ENCODE data around the gene NOC2L. TPM values are rescaled to one million over a fixed set of nuclear protein-coding genes. Genes with fewer than 3 reads are reported as not detected.
A peak's percentile ranks its signal among the peaks of the same experiment; 100 is the strongest.
"Not testable (repeated sequence)": the region's sequence is repeated elsewhere in the genome, so short reads cannot be mapped to it uniquely, and the experiment has no call there.

NOC2L gene
- total RNA-seq, 1 experiment from 2014 or later: 123 TPM

GRCh38 chr1:979744-980072 lies 20.7 kb upstream of the NOC2L start:
- no peak for DNase-seq (ENCODE audit: low read depth, low spot score)
- in situ Hi-C loops (cut with HindIII; ENCODE audit: low pct_unique_long_range_greater_than_20kb, low sequenced_read_pairs): no loop called here

GRCh38 chr1:978835-979743 lies 20.0 kb upstream of the NOC2L start:
- no peak for DNase-seq (ENCODE audit: low read depth, low spot score)
- in situ Hi-C loops (cut with HindIII; ENCODE audit: low pct_unique_long_range_greater_than_20kb, low sequenced_read_pairs): no loop called here

- in situ Hi-C loops (cut with HindIII; ENCODE audit: low pct_unique_long_range_greater_than_20kb, low sequenced_read_pairs): no loop called here
- no peak for DNase-seq (ENCODE audit: low read depth, low spot score)
Measured at GRCh38 chr1:978069-978834, 19.2 kb upstream of the NOC2L start.

DNA sequence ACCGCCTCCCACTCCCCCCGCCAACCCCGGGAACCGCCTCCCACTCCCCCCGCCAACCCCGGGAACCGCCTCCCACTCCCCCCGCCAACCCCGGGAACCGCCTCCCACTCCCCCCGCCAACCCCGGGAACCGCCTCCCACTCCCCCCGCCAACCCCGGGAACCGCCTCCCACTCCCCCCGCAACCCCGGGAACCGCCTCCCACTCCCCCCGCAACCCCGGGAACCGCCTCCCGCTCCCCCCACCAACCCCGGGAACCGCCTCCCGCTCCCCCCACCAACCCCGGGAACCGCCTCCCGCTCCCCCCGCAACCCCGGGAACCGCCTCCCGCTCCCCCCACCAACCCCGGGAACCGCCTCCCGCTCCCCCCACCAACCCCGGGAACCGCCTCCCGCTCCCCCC lies 17.7 kb upstream of the NOC2L start:
- DNase-seq (ENCODE audit: low read depth, low spot score); in situ Hi-C loops (cut with HindIII; ENCODE audit: low pct_unique_long_range_greater_than_20kb, low sequenced_read_pairs): not testable (repeated sequence)

- in situ Hi-C loops (cut with HindIII; ENCODE audit: low pct_unique_long_range_greater_than_20kb, low sequenced_read_pairs): no loop called here
- peak; percentile 77 for DNase-seq (ENCODE audit: low read depth, low spot score)
Measured at GRCh38 chr1:975896-976683, 17.0 kb upstream of the NOC2L start.

GRCh38 chr1:975365-975764 lies 16.3 kb upstream of the NOC2L start:
- no peak for DNase-seq (ENCODE audit: low read depth, low spot score)
- in situ Hi-C loops (cut with HindIII; ENCODE audit: low pct_unique_long_range_greater_than_20kb, low sequenced_read_pairs): no loop called here

- DNase-seq (ENCODE audit: low read depth, low spot score): no peak
- in situ Hi-C loops (cut with HindIII; ENCODE audit: low pct_unique_long_range_greater_than_20kb, low sequenced_read_pairs): no loop called here
Measured at GRCh38 chr1:974687-975328, 15.8 kb upstream of the NOC2L start.

- in situ Hi-C loops (cut with HindIII; ENCODE audit: low pct_unique_long_range_greater_than_20kb, low sequenced_read_pairs): no loop called here
- no peak for DNase-seq (ENCODE audit: low read depth, low spot score)
Measured at GRCh38 chr1:974293-974640, 15.2 kb upstream of the NOC2L start.

DNA sequence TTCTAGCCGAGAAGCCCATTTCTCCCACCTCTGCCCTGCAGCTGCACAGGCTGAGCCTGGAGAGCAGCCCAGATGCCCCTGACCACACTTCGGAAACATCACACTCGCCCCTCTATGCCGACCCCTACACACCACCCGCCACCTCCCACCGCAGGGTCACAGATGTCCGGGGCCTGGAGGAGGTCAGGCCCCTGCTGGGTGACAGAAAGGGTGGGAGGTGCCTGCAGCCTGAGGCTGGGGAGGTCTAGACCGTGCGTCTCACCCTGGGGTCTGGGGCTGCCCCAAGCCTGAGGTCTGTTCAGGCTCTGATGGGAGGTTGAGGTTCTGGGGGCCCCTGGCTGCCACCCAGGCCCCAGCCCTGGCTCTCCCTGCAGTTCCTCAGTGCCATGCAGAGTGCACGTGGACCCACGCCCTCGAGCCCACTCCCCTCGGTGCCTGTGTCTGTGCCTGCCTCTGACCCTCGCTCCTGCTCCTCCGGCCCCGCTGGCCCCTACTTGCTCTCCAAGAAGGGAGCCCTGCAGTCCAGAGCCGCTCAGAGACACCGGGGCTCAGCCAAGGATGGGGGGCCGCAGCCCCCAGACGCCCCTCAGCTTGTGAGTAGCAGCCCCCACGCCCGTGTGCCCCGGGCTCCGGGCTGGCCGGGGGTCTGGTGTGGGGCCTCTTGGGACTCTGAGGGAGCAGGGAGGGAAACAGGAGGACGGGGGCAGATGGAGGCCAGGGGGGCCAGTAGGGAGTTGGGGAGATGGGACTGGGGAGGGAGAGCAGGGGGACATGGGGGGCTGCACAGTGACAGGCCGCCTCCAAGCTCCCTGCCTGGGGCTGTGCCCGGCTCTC lies 14.6 kb upstream of the NOC2L start:
- in situ Hi-C loops (cut with HindIII; ENCODE audit: low pct_unique_long_range_greater_than_20kb, low sequenced_read_pairs): no loop called here
- no peak for DNase-seq (ENCODE audit: low read depth, low spot score)

DNA sequence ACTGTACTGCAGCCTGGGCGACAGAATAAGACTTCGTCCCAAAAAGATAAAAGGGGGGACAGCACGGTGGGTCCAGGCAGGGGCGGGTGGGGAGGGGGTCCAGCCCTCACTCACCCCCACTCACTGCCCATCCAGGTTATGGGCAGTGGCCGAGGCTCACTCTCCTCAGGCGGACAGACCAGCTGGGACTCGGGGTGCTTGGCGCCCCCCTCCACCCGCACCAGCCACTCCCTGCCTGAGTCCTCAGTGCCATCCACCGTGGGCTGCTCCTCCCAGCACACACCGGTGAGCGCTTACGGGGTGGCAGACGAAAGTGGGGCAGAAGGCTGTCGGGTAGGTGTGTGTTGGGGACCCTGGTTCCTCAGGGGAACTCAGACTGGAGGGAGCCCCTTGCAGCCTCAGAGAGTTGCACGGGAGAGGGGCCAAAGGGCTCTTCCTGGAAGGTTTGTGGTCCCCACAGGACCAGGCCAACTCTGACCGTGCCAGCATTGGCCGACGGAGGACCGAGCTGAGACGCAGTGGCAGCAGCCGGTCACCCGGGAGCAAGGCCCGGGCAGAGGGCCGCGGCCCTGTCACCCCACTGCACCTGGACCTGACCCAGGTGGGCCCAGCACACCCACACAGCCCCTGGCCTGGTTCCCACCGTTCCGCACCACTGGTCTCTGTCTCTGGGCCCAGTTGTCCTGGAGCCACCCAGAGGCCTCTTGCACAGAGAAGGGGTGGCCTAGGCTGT lies 13.8 kb upstream of the NOC2L start:
- DNase-seq (ENCODE audit: low read depth, low spot score): no peak
- in situ Hi-C loops (cut with HindIII; ENCODE audit: low pct_unique_long_range_greater_than_20kb, low sequenced_read_pairs): no loop called here

GRCh38 chr1:971751-972506 lies 12.9 kb upstream of the NOC2L start:
- DNase-seq (ENCODE audit: low read depth, low spot score): no peak
- in situ Hi-C loops (cut with HindIII; ENCODE audit: low pct_unique_long_range_greater_than_20kb, low sequenced_read_pairs): no loop called here

DNA sequence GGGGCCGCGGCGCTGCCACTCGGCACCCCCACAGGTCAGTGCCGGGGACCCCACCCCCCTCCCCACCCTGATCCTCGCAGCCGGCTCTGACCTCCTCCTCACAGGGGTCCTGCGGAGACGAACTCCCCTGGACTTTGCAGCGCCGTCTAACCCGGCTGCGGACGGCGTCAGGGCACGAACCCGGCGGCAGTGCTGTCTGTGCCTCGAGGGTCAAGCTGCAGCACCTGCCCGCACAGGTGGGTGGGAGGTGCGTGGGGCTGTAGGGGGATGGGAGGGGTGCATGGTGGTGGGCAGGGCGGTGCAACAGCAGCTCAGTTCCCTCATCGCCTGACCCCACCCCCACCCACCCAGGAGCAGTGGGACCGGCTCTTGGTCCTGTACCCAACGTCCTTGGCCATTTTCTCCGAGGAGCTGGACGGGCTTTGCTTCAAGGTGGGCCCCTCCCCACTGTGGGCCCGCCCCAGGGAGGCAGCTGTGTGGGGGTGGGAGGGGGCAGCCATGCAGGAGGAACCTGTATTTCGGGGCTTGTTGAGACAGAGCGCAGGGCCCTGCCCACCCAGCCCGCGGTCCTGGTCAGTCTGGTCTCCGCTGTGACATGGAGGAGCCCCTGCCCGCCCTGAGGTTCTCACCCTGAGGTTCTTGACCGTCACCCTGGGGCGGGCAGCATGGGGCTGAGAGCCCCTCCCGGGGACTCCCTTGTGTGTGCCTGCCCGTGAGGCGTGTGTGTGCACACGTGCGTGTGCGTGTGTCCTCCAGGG lies 12.1 kb upstream of the NOC2L start:
- no peak for DNase-seq (ENCODE audit: low read depth, low spot score)
- in situ Hi-C loops (cut with HindIII; ENCODE audit: low pct_unique_long_range_greater_than_20kb, low sequenced_read_pairs): no loop called here

- in situ Hi-C loops (cut with HindIII; ENCODE audit: low pct_unique_long_range_greater_than_20kb, low sequenced_read_pairs): no loop called here
- no peak for DNase-seq (ENCODE audit: low read depth, low spot score)
Measured at GRCh38 chr1:970242-970972, 11.4 kb upstream of the NOC2L start.

DNA sequence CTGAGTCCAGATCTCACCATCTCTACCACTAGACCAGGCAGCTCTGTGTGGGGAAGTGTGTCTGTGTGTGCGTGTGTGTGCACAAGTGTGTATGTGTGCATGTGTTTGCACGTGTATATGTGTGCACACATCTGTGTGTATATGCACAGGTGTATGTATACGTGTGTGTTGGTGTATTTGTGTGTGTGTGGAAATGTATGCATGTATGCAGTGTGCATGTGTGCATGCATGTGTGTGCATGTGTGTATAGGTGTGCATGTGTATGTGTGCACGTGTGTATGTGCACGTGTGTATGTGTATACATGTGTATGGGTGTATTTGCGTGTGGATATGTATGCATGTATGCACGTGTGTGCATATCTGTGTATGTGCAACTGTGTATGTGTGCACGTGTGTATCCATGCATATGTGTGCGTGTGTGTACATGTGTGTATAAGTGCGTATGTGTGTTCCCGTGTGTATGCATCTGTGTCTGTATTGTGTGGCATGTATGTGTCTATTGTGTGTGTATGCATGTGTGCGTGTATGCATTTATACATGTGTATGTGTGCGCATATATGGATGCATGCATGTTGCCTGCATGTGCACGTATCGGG lies 10.3 kb upstream of the NOC2L start:
- in situ Hi-C loops (cut with HindIII; ENCODE audit: low pct_unique_long_range_greater_than_20kb, low sequenced_read_pairs): no loop called here
- no peak for DNase-seq (ENCODE audit: low read depth, low spot score)
